K562 (cell line): ENCODE data around the gene NAPA. TPM values are rescaled to one million over a fixed set of nuclear protein-coding genes. Genes with fewer than 3 reads are reported as not detected.
A peak's percentile ranks its signal among the peaks of the same experiment; 100 is the strongest.

Experiments
- ATAC-seq: fragments of 200-7000 bp; cut with Tn5 transposase; 3 replicates; pipeline ENCODE4 v1.9.1; 2020; ENCODE audit warnings: moderate library complexity
- BruUV-seq: library from RNA; stranded (reverse); fragments of 400-500 nt; replicated peaks from 2 replicates; lab custom pipeline; 2021; lab: Mats Ljungman, UMichigan
- CTCF ChIA-PET: fragments of 300-600 bp; formaldehyde crosslinking; extraction: SDS; loops from one replicate; lab custom pipeline; 2021; ENCODE audit warnings: low intra/inter-chr PET ratio; lab: Yijun Ruan, JAX
- POLR2A ChIA-PET: fragments of 300-600, 350-650 bp; sonication (Branson Sonifier 250); formaldehyde crosslinking; extraction: SDS; loops from one replicate; lab custom pipeline; 2021; ENCODE audit warnings: antibody characterized with exemption, inconsistent platforms; lab: Yijun Ruan, JAX
- DNase-seq, 4 experiments: peaks; one replicate each; pipeline versions ENCODE4 v3.0.0 to v3.0.0-alpha.2; 2011 to 2018; ENCODE audit warnings: low spot score in 3 of 4, mixed read lengths in 3 of 4; ENCODE audit errors: extremely low read depth in 1 of 4
- FAIRE-seq: peaks from 2 replicates; lab custom pipeline; 2011; peaks lifted over from hg19 to GRCh38; lab: Jason Lieb, UNC
- H2AFZ ChIP-seq: 2 replicates; pipeline ENCODE4 v1.6.0; 2011; ENCODE audit warnings: low read depth, low read length, control low read depth, inconsistent platforms
- H3K27ac ChIP-seq: fragments of 200-600 bp; 3 replicates; pipeline ENCODE4 v1.8.0; 2011; ENCODE audit warnings: low read depth, mild to moderate bottlenecking, control low read depth, inconsistent platforms, low read length, moderate library complexity, mixed read lengths; ENCODE audit errors: extremely low read depth
- H3K27me3 ChIP-seq, 2 experiments: fragments of 300-600 bp in 1 of 2; 2 replicates in 1 of 2; 3 replicates in 1 of 2; pipeline versions ENCODE4 v1.6.0 to v1.8.0; 2011; ENCODE audit warnings: inconsistent platforms in 2 of 2, low read length in 2 of 2, mild to moderate bottlenecking in 1 of 2, mixed read lengths in 1 of 2, moderate library complexity in 1 of 2; ENCODE audit not compliant: control insufficient read depth in 2 of 2, insufficient read depth in 2 of 2
- H3K36me3 ChIP-seq: fragments of 300-600 bp; 3 replicates; pipeline ENCODE4 v1.8.0; 2011; ENCODE audit warnings: mild to moderate bottlenecking, low read length, inconsistent platforms; ENCODE audit not compliant: control insufficient read depth, insufficient read depth
- H3K4me1 ChIP-seq, 2 experiments: fragments of 200-600 bp in 1 of 2; replicated peaks in 1 of 2; 2 replicates in 1 of 2; 3 replicates in 1 of 2; pipeline versions ENCODE4 v1.5.1 to v1.8.0; 2011; ENCODE audit warnings: inconsistent platforms in 2 of 2, low read length in 2 of 2, mild to moderate bottlenecking in 1 of 2, mixed read lengths in 1 of 2, moderate library complexity in 1 of 2; ENCODE audit not compliant: control insufficient read depth in 2 of 2, insufficient read depth in 2 of 2
- H3K4me2 ChIP-seq: 2 replicates; pipeline ENCODE4 v1.6.1; 2011; ENCODE audit warnings: low read length, control low read depth, inconsistent platforms, mixed read lengths; ENCODE audit not compliant: insufficient read depth
- H3K4me3 ChIP-seq: fragments of 200-600 bp; sonication (generic), shearing (Covaris generic); 2 replicates; pipeline ENCODE4 v1.5.1; 2016; ENCODE audit warnings: control low read depth, inconsistent platforms
- H3K79me2 ChIP-seq: fragments of 200-600 bp; 3 replicates; pipeline ENCODE4 v1.8.0; 2011; ENCODE audit warnings: low read length, inconsistent platforms; ENCODE audit not compliant: control insufficient read depth, insufficient read depth
- H3K9ac ChIP-seq, 2 experiments: 2 replicates each; pipeline versions ENCODE4 v1.6.0 to v1.6.1; 2011; ENCODE audit warnings: low read depth in 2 of 2, low read length in 2 of 2, control low read depth in 1 of 2, inconsistent platforms in 1 of 2, mild to moderate bottlenecking in 1 of 2, mixed read lengths in 1 of 2; ENCODE audit not compliant: insufficient read depth in 1 of 2
- H3K9me1 ChIP-seq: one replicate; pipeline ENCODE4 v1.6.0; 2011; ENCODE audit warnings: inconsistent platforms, mild to moderate bottlenecking, low read length, moderate library complexity; ENCODE audit not compliant: control insufficient read depth, insufficient read depth
- H3K9me3 ChIP-seq: replicated peaks from 2 replicates; pipeline ENCODE4 v1.5.1; 2011; ENCODE audit warnings: low read depth, low read length, inconsistent platforms; ENCODE audit not compliant: control insufficient read depth, insufficient read depth
- H4K20me1 ChIP-seq: replicated peaks from 2 replicates; pipeline ENCODE4 v1.6.1; 2011; ENCODE audit warnings: low read length, inconsistent platforms, mixed read lengths; ENCODE audit not compliant: control insufficient read depth, insufficient read depth
- C11orf30 ChIP-seq: fragments of 450-650 bp; IDR thresholded peaks from 2 replicates; pipeline ENCODE4 v1.6.1; 2016; ENCODE audit warnings: low read depth, mild to moderate bottlenecking
- CBFA2T2 ChIP-seq: fragments of 450-650 bp; conservative IDR thresholded peaks from 2 replicates; pipeline ENCODE4 v1.6.1; 2017; ENCODE audit warnings: mild to moderate bottlenecking
- GTF2A2 ChIP-seq: IDR thresholded peaks from 2 replicates; pipeline ENCODE4 v1.6.1; 2016; ENCODE audit warnings: mild to moderate bottlenecking, missing genetic modification characterization, missing compliant biosample characterization
- IFI16 ChIP-seq: fragments of 250-450 bp; sonication (Bioruptor Pico); IDR thresholded peaks from 2 replicates; pipeline ENCODE4 v2.1.2; 2022; ENCODE audit warnings: mild to moderate bottlenecking, inconsistent platforms
- RBM15 ChIP-seq: fragments of 200-400 bp; formaldehyde crosslinking; IDR thresholded peaks from 2 replicates; pipeline ENCODE4 v1.6.1; 2018; ENCODE audit warnings: mild to moderate bottlenecking, low read length, moderate library complexity; ENCODE audit not compliant: insufficient read depth
- SMARCA5 ChIP-seq: fragments of 450-650 bp; IDR thresholded peaks from 2 replicates; pipeline ENCODE4 v1.6.1; 2016
- ZNF316 ChIP-seq: fragments of 450-650 bp; IDR thresholded peaks from 2 replicates; pipeline ENCODE4 v1.6.1; 2016
- WGBS: fragments of 100-300 bp; shearing (Covaris generic); methylation state at CpG from one replicate; pipeline ENCODE4 v1.1.6; 2016; ENCODE audit warnings: low coverage, mixed read lengths; ENCODE audit not compliant: insufficient coverage; ENCODE audit errors: missing lambda C conversion rate; 5-methylcytosine and 5-hydroxymethylcytosine counted together
- in situ Hi-C: fragments of 300-500 bp; cut with MboI; formaldehyde crosslinking; loops from 4 replicates; pipeline ENCODE4 v1.15.0; 2018; ENCODE audit warnings: inconsistent platforms, mixed read lengths
- intact Hi-C: fragments of 100-400 bp; cut with micrococcal nuclease; formaldehyde crosslinking; loops from 2 replicates; pipeline ENCODE4 v1.14.2; 2022
- polyA plus RNA-seq, 8 experiments: library from polyadenylated mRNA; depleted of rRNA in 4 of 8; stranded (reverse) in 5 of 8; unstranded in 3 of 8; fragments of >200 nt; fragmentation: Nextera tagmentation in 2 of 8; fragmentation: Illumina TruSeq in 1 of 8; extraction: Ambion mirVana in 2 of 8; extraction: Trizol in 1 of 8; gene quantifications; 2 replicates each; pipeline versions ENCODE4 v1.2.1 to v1.2.3, GENCODE V29; 2011 to 2014; ENCODE audit warnings: inconsistent platforms in 1 of 8, missing spikeins in 1 of 8
- total RNA-seq, 7 experiments: library from RNA; depleted of rRNA in 6 of 7; stranded (reverse); fragments of >200 nt in 6 of 7; fragmentation: Illumina TruSeq in 2 of 7; extraction: Trizol in 2 of 7; gene quantifications; 2 replicates each; pipeline versions ENCODE4 v1.2.1 to v1.2.3, GENCODE V29; 2011 to 2021; ENCODE audit warnings: low replicate concordance in 1 of 7
- TF ChIP-seq, protein P1 (sequence below): sonication (generic); formaldehyde crosslinking; IDR thresholded peaks from 2 replicates; pipeline ENCODE4 v1.8.0; 2022; ENCODE audit warnings: missing genetic modification reagents, mild to moderate bottlenecking, borderline replicate concordance

The NAPA gene
- total and polyA plus RNA-seq, 9 of the 15 experiments (the other 6 are each of a cell fraction or from before 2014, with no cell fraction given), result 5.4 to 98.6 (median 77.5) TPM

DNA sequence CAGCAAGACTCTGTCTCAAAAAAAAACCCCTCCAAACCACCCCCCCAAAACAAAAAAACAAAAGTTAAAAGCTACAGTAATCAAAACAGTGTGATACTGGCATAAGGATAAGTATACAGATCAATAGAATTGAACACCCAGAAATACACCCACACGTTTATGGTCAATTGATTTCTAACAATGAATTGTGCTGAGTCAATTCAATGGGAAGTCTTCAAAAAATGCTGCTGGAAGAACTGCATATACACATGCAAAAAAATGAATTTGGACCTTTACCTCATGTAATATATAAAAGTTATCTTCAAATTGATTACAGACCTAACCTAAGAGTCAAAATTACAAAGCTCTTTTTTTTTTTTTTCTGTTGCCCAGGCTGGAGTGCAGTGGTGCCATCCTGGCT lies 19.8 kb upstream of the NAPA start:
- H4K20me1 ChIP-seq, result no peaks in the 10 kb centered on the region
- H3K9me1 ChIP-seq, result no peaks in the 10 kb centered on the region
- ChIA-PET CTCF (no interaction called here), POLR2A (no interaction called here)
- no peak for ATAC-seq
- H3K36me3 ChIP-seq, result no peaks in the 10 kb centered on the region
- in situ Hi-C loops (no loop called here), intact Hi-C loops (no loop called here)
- TF ChIP-seq IFI16 (CRISPR knock-in tag), result no peak
- no peak for TF ChIP-seq GTF2A2 (tag)
- peak; percentile 36; the same call in 1 of the 2 replicates for TF ChIP-seq C11orf30
- no peak for TF ChIP-seq CBFA2T2
- TF ChIP-seq, protein P1, sequence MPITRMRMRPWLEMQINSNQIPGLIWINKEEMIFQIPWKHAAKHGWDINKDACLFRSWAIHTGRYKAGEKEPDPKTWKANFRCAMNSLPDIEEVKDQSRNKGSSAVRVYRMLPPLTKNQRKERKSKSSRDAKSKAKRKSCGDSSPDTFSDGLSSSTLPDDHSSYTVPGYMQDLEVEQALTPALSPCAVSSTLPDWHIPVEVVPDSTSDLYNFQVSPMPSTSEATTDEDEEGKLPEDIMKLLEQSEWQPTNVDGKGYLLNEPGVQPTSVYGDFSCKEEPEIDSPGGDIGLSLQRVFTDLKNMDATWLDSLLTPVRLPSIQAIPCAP (CRISPR knock-in tag), result no peak
- peak; percentile 62 for TF ChIP-seq ZNF316
- no peak for TF ChIP-seq SMARCA5
- no peak for TF ChIP-seq RBM15
- H3K27ac ChIP-seq, result no peak overlapping the region
- no peak overlapping the region for H3K4me3 ChIP-seq
- H3K9me3 ChIP-seq, result no peaks in the 10 kb centered on the region
- no peaks in the 10 kb centered on the region; a peak in 1 of 5 replicates for H3K27me3 ChIP-seq
- BruUV-seq, result no TSS peak
- no peak overlapping the region for H3K9ac ChIP-seq
- WGBS, result 0% methylated on average over 1 of the region's 1 CpG
- H3K4me1 ChIP-seq, result peaks cover 13 to 22% of the 10 kb centered on the region in 2 experiments
- H2AFZ ChIP-seq, result no peak overlapping the region
- no peak for FAIRE-seq
- no peak overlapping the region for H3K4me2 ChIP-seq
- no peaks in the 10 kb centered on the region for H3K79me2 ChIP-seq
- DNase-seq, result no peak
